Activated effector memory CD4-positive, alpha-beta T cell treated with anti-CD3 and anti-CD28 coated beads, Interleukin-2, amount 50 U/mL, for 16 hours (primary cell): ENCODE data around the gene DUSP28.

Experiments
- DNase-seq: peaks from one replicate; pipeline ENCODE4 v3.0.0-alpha.2; 2020

DUSP28 gene

DNA sequence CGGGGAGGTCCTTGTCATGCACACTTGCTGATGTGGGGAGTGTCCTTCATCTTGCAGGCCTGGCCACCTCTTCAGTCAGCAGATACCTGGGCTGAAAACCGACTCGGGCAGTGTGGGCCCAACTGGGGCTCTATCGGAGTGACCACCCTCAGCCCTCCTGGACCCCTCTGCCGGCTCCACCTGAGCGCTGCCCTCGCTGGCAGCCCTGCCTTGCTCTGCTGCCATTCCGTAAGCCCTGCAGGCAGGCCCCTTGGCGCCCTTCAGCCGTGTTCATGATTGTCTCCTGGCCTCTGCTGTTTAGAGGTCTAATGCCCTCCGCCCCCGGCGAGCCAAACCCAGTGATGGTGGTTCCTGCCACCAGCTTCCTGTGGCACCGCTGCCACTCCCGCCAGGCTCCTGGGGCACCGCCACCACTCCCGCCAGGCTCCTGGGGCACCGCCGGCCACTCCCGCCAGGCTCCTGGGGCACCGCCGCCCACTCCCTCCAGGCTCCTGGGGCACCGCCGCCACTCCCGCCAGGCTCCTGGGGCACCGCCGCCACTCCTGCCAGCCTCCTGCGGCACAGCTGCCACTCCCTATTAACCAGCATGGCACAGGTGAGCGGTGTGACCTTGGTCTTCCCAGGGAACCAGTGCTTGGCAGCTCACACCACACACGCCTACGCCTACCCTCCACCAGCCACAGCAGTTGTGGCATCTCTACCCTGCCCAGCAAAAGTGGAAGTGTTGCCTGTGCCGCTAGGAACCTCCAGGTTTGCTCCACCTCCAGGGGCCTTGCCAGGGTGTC, 42.3 kb downstream of the DUSP28 start:
- DNase-seq, result peak; percentile 53

DNA sequence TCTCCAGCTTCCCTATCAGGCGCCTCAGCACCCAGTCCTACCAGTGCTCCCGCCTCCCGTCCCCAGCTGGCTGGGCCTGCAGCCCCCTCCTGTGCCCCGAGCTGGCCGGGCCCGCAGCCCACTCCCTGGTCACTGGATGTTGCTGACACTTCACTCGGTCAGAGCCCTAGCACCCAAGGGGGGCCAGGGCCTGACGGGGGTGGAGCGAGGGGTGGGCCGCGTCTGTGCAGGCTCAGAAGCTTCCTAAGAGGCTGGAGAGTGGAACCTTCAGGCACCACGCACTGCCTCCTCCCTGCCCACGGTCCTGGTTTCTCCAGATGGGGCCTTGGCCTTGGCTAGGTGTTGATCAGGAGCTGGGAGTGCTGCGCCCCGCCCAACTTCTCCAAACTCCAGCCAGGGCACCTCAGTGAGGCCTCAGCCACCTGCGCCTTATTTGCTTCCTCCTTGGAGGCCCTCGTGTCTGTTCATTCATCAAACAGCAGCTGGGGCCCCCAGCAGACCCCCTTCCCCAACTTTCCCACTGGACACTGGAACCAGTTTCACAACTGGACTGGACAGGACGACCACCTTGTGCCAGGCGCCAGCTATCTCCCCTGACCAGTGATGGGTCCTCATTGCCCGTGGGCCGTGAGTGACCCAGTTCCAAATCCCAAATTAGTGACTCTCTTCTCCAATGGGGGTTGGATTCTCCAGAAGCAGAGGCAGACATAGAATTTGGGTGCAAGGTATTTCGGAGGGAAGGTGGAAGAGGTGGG, 43.1 kb downstream of the DUSP28 start:
- DNase-seq, result peak; percentile 55

DNA sequence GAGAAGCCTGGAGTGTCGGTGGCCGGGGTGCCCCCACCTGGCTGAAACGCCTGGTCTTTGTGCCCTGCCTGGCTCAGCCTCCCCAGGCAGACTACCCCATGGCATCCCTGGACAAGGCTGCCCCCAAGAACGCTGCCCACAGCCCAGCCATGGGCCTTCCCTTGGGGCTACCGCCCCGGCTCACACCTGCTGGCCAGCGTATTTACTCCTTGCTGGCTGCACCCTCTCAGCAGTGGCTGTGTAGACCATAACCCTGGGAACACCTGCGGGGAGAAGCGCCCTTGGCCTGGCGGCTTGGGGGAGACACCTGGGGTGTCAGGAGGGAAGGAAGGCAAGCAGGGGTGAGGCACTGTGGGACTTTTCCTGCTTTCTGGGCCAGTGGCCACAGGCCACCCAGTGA, 43.7 kb downstream of the DUSP28 start:
- DNase-seq, result peak; percentile 58

DNA sequence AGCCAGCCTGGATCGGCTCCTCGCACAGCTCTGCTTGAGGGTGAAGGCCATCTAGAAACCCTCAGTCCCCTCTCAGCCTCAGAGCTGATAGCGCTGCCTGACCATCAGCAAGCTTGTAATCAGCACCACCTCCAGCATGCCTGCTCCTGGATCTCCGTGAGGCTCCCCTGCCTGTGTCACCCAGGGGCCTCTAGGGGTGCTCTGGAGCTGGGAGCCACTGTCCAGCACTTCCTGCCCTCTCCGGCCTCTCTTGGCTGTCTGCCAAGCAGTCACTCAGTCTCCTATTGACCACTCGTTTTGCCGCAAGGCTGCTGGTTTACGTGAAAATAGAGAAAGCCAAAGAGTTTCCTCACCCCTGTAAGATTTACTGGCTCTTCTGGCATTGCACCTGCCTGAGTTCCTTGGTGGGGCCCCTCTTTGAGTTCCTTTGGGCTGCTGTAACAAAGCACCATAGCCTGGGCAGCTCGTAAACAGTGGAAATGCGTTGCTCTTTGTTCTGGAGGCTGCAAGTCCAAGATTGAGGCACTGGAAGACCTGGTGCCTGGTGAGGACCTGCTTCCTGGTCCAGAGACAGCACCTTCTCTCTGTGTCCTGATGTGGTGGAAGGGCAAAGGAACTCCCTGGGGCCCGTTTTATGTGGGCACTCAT, 44.3 kb downstream of the DUSP28 start:
- peak; percentile 57 for DNase-seq

DNA sequence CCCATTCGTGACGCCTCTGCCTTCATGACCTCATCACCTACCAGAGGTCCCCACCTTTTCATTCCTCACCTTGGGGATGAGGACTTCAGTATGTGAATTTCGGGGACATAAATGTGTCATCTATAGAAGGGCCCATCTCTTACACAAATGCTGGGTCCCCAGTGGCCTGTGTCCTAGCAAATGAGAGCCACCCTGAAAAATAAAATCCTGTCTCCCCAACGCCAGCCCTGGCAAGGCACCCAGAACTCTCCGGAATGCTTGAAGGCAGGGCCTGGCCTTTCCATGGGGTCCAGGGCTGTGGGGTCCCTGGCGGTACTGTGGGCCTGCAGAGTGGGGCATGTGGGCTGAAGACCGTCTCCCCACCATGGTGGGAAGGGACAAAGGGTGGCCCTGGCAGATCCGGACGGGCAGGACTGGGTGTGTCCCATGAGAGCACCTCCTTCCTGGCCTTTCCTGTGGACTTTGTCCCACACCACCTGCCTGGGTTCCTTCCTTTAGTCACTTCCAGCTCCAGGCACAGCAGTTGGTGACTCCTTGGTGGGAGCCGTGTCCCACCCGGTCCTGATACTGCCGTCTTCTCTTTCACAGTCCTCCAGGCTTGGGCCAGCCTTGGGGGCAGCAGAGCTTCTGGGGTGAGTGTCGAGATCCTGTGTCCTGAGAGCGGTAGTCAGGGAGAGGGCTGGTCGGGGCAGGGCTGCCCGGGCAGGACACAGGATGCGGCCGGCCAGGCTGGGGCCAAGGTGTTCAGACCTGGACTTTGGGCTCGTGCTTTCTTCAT, 45.0 kb downstream of the DUSP28 start:
- peak; percentile 56 for DNase-seq

DNA sequence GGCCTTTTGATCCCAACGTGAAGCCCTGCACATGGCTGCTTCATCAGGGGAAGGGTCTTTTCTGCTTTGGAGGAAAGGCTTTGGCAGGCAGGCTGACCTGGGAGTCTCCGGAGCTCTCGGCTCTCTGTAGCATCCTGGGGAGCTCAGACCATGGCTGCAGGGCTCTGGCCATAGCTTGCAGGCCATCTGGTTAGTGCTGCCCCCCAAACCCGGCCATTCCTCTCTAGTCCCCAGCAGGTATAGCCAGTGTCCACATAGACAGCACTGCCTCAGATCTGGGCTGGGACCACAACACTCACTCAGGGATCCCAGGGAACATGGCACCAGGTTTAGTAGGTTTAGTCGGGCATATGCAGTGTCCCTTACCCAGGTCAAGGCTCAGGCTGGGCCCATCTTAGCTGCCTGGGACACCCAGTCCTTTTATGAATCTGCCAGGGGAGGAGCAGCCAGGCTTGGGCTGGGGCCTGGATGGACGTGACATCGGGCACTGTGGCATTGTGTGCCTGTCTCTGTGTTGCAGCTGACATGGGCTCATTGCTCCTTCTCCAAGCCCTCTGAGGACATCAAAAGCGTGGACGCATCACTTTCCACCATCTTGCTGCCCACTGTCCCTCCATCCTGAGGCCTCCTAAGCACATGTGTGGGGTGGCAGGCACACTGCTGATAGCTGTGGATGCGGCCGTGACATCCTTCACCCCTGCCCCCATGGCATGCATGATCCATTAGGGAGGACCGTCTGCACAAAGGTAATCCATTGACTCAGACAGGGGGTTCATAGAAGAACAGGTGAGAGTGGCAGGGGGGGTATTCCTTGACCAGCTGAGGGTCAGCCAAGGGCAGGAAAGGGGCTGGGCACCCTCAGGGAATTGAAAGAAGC, 45.9 kb downstream of the DUSP28 start:
- peak; percentile 56 for DNase-seq

DNA sequence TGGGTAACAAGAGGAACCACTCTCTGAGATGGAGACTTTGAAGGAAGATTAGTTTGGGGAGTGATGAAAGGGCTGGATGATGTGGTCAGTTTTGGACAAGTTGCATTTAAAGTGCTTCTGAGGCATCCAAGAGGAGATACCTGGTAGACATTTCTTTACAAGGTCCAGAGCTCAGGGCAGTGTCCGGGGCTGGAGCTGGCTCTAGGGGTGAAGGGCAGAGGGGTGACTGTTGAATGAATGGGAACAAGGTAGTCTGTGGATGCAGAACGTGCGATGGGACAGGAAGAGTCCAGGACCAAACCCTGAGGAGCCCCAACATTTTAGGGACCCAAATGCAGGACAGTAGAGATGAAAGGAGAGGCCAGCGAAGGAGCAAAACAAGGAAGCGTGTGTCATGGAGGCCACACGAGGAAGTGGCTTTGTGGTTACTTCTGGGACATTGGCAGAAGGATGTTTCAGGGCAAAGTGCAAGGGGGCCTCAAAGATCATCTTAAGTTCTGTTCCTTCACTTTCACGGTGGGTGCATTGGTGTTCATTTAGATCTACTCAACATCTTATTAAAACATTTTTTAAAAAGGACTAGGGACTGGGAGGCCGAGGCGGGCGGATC, 51.5 kb downstream of the DUSP28 start:
- no peak for DNase-seq
